Activated T-helper 1 cell treated with anti-CD3 and anti-CD28 coated beads, Interleukin-2, amount 50 U/mL, for 16 hours (primary cell): ENCODE data around the gene STK24.
"Not testable (repeated sequence)": the region's sequence is repeated elsewhere in the genome, so short reads cannot be mapped to it uniquely, and the experiment has no call there.

ENCODE experiments used
- DNase-seq, 2 donors: peaks; one replicate each; pipeline ENCODE4 v3.0.0-alpha.2; 2020; ENCODE audit warnings: low read depth in 1 of 2, low spot score in 1 of 2

The STK24 gene

DNA sequence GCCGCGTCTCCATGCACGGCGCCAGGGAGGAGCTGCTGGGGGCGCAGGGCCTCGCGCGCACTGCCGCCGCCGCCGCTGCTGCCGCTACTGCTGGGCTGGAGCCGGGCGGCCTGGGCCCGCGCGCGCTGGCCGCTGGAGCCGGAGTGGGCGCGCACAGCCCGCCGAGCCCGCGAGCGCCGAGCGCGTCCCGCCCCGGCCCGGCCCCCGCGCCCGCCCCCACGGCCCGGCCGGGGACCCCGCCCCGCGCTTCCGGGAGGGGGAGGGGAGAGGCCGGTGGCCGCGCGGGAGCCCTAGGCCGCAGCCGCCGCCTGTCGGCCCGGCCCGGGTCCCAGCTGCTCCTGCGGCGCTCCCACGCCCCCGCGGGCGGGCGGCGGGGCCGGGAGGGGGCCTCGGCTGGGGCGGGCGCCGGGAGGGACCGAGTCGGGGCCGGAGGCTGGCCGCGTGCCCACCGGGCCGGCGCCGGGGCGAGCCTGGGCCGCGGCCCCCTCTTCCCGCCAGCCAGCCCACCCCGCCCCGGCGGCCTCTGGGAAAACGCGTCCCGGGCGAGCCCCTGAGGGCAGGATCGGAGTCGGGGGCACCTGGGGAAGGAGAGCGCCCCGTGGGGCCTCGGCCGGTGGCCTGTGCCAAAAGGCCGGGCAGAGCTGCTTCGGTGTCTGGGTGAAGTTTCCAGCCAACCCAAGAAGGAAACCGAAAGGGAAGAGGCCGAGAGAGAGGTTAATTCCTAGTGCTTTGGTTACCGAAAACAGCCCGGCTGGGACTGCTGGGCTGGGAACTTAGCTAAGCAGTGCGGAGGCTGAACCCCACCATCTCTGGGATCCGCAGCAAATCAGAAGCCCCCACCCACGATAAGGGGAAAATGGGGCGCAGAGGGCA is at the start of gene STK24:
Gene STK24 (minus strand): TSS at position 145 of the 873 bp plus-strand sequence. CDS start 321 bp downstream, outside the sequence.
- peak; percentile 15 to 56 for DNase-seq

DNA sequence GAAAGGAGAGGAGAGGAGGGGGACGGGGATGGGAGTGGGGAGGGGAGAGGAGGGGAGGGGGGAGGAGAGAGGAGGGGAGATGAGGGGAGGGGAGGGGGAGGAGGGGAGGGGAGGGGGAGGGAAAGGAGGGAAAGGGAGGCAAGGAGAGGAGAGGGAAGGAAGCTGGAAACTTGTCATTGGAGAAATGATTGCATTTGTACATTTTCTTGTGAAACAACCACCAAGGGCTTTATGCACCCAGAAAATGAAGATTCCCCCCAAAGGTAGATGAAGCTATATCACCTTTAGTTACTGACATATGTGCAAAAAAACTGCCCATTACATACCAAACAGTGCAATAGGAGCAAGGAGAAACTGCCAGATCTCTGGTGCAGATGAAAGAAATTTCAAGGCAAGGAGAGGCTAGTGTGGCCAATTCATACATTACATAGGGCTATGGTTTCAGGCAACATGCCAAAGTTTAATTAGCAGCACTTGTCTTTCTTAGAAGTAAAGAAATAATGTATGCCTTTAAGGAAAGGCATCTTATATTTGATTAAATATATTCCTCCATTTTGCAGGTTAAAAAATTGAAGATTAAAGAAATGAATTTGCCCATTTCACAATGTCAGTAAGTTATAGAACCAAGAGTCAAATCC is 49.5 kb upstream of the STK24 start:
- no peak for DNase-seq

DNA sequence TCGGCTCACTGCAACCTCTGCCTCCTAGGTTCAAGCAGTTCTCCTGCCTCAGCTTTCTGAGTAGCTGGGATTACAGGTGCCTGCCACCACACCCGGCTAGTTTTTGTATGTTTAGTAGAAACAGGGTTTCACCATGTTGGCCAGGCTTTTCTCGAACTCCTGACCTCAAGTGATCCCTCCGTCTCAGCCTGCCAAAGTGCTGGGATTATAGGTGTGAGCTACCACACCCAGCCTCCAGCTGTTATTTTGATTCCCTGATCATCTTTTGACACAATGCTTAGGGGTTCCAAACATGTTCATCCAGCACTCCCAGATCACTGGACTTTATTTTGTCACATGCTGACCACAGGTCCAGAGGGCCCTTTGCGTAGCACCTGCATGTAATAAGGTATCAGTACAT is 47.7 kb upstream of the STK24 start:
- not testable (repeated sequence) for DNase-seq

DNA sequence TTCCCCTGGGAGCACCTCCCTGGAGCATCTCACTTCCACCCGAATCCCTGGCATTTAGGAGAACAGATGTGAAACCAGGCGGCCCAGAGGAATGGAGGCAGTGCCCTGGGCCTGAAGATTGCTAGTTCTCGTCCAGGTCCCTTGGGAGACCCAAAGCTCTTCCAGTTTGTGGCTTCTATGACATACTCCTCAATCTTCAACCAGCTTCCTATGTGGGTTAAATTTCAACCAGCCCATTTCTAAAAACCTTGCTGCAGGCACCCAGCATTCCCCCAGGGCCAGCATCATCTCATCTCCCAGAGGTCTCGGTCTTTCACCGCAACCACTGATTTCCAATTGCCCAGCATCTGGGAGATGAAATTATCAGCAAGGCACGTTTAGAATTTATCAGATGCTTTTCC is 46.0 kb upstream of the STK24 start:
- DNase-seq, result no peak

DNA sequence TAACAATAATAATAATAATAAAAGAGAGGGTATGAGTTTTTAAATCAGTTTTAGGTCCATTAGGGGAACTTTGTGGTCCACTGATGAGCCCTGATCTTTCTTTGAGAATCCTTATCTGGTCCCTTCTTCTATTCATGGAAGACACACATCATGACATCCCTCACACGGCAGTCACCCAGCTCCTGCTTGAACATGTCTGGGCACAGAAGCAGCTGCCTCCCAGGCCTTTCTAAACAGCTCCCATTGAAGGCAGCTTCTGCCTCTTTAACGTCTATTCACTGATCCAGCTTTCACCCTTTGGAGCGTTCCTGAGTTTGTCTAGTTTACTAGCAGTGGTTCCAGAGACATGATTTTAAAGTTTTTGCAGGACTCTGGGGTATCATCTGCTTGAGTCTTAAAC is 42.6 kb upstream of the STK24 start:
- no peak for DNase-seq

DNA sequence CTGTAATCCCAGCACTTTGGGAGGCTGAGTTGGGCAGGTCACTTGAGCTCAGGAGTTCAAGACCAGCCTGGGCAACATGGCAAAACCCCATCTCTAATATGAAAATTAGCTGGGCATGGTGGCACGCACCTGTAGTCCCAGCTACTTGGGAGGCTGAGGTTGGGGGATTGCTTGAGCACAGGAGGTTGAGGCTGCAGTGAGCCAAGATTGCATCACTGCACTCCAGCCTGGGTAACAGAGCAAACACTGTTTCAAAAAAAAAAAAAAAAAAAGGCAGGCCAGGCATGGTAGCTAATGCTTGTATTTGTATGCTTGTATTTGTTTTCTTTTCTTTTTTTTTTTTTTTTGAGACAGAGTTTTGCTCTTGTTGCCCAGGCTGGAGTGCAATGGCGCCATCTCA is 38.7 kb upstream of the STK24 start:
- DNase-seq, result not testable (repeated sequence)

DNA sequence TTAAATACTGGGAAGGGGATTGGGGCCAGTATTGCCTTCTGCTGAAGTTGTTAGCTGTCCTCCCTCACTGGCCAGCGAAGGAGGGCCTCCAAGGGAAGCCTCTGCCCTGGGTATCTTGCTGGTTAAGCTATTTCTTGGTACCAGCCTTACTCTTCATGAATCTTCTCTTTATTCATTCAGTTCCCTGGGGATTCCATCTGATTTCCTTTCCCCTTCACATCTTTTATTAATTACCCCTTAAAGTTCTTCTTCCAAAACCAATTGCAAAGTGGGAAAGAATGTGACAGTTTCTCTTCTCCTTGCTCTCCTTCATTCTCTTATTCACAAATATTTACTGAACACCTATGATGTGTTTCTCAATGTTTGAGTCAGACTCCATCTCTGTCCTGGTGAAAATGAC is 36.7 kb upstream of the STK24 start:
- DNase-seq, result no peak

DNA sequence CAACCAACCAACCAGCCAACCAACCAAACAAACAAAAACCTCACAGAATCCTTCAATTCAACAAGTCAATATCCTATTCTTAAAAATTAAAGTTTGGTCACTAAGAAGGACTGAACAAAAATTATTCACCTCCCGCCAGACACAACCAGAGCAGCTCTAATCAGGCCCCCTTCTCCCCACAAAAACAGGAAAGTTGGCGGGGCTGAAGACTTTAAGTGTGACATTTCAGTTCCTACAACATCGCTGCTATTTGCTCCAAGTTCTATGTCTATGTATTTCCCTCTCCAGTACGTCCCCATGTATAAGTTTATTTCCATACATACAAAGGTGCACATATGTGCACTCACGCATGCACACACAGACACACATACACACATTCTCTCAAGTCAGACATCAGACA is 32.8 kb upstream of the STK24 start:
- DNase-seq, result no peak

DNA sequence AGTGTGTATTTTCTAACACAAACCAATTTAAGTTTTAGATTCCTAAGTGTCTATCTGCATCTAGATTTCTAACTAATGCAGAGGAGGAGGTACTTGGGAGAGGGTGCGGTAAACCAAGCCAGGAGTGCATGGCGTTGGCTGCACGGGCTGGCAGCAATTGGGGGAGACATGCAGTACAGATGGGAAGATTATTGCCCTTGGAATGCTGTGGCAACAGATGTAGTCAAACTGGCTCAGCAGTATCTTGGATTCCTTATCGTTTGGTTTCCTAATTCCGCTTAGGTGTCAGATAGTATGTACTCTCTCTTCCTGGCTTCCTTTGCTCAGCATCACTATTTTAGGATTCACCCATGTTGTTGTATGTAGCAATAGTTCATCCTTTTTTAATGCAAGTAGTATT is 29.4 kb upstream of the STK24 start:
- no peak for DNase-seq

DNA sequence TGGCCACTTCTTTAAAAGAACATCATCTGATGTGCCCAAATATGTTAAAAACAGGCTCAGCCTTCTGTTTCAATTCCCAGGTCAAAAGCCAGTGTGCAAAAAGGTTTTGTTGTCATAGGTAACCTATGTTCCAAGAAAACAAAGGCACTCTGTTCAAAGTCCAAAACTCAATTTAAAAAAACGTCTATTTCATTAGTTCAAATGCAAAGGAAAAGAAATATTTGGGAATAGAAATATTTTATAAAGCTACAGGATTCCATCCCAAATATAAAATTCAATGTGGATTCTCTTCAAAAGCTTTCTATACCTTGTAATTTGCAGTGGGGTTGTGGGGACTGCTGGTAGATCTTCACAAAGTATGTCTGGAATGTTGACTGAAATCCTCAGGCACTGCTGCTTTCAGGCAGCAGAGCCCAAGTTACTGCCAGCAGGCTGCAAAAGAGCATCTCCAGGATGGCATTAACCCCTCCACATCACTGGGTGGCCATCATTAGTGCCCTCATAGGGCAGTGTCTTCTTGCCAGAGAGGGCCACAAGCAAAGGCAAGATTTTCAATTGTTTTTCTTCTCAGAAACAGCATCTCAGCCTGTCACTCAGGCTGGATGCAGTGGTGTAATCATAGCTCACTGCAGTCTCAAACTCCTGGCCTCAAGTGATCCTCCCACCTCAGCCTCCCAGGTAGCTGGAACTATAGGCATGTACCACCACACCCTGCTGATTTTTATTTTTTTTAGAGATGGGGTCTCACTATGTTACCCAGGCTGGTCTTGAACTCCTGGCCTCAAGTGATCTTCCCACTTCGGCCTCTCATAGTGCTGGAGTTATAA is 22.8 kb upstream of the STK24 start:
- DNase-seq, result no peak

DNA sequence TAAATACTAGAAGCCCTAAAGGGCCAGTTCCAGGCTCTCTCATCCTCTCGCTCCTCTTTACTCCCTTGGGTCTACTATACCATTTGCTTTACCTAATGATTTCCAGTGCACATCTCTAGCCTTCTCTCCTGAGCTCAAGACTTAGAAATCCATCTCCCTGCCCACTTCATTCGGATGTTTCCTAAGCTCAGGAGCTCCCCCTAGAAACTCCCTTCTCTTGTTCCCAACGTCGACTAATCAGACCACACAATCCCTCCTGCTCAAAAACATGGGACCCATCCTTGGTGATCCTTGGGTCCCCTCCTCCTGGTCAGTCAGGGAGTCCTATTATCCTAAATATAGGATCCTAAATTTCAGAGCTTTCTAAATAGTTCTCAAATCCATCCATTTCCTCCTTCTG is 21.1 kb upstream of the STK24 start:
- no peak for DNase-seq

DNA sequence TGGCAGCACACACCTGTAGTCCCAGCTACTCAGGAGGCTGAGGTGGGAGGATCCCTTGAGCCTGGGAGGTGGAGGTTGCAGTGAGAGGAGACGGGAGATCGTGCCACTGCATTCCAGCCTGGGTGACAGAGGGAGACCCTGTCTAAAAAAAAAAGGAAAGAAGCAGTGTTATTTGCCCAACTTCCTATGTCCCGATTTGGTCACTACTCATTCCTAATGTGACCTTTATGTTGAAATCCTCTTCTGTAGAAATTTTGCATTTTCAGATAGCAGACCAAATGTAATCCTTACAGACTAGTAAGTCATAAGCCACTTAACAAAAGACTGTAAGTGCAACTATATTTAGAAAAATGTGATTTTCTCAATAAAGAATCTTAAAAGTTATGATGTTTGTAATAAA is 18.2 kb upstream of the STK24 start:
- DNase-seq, result no peak

DNA sequence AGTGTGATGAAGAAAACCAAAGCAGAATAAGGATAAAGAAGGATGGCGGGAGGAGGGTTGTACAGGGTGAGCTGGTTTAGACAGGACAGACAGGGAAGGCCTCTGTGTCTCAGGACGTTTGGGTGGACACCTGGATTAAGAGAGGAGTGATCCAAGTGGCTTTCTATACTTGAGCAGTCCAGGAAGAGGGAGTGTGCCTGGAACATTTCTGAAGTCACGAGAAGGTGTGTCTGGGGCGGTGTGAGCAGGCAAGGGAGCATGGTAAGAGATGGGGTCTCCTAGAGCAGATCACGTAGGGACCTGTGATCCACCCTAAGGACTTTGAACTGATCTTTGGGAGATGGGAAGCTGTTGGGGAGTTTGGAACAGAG is 15.4 kb upstream of the STK24 start:
- DNase-seq, result no peak

DNA sequence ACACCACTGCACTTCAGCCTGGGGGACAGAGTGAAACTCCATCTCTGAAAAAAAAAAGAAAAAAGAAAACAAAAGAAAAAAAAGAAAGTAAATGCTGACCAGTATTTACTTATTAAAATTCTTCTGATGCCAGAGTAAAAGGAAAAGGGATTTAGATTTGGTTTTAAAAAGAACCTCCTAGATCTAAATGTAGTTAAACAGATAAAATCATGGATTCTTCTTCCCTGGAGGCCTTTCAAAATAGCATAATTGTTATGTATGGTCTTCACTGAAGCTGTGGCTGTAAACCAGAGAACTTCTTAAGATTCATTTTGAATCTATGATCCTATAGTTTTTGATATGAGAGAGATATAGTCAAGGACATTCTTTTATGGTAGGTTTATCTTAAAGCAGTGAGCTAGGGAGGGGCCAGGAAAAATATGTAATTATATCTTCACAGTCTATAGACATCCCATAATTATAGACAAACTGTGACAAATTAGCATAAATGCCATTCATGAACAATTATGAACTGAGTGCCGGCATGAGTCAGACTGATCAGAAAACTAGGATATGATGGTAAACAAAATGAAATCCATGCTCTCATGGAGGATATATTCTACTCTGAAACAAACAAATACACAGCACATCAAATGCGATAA is 14.9 kb upstream of the STK24 start:
- no peak for DNase-seq

DNA sequence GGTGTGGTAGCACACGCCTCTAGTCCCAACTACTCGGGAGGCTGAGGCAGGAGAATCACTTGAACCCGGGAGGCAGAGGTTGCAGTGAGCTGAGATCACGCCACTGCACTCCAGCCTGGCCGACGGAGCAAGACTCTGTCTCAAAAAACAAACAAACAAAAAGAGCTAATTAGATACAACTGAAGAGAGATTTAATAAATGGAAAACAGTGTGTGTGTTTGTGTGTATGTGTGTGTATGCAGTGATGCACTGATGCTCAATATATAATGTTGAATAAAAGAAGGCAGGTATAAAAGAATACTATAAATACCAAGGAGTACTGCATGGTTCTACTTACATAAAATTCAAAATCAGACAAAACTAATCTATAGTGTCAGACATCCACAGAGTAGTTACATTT is 13.6 kb upstream of the STK24 start:
- not testable (repeated sequence) for DNase-seq

DNA sequence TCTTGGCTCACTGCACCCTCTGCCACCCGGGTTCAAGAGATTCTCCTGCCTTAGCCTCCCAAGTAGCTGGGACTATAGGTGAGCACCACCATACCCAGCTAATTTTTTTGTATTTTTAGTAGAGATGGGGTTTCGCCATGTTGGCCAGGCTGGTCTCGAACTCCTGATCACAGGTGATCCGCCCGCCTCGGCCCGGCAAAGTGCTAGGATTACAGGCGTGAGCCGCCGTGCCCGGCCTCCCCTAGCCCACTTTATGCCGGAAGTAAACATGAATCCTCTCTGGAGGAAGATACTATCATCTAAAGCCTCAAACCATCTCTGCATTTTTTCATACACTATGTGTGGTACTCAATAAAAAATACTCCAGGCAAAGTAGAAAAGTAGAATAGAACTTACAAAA is 12.6 kb upstream of the STK24 start:
- not testable (repeated sequence) for DNase-seq

DNA sequence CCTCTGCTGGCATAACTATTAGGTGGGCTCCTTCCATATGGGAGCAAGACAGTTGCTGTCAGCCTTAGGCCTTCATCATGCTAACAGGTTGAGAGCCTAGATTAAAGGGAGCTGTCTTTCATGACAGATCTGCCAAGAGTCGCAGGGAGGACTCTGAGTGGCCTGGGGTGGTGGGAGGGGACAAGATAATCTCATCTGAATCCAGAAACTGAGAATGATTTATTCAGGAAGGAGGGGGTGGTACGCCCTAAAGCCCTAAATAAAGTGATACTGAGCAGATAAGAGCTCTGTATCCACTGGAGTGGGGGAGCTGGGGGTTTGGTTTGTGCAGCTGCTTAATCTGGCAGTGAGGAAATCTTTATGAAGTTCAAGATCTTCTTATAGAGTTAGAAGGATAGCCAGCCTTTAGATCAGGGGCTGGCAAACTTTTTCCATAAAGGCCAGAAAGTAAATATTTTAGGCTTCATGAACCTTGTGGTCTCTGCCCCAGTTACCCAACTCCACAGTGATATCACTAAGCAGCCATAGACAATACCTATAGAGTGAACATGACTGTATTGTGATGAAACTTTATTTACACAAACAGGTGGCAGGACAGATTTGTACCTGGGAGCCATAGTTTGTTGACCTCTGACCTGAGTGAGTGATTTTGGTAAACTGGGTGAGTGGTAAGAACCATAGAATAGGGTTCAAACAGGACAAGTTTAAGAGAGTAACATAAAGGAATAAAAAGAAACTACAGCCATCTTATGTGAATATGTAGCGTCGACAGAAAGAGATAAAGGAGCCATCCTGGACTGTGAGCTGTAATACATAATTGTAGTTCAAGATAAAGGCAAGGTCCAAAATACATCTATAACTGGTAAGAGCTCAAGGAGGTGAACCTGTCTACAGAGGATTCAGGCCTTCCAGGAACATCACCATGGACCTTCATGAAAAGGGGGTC is 9.8 kb upstream of the STK24 start:
- no peak for DNase-seq

DNA sequence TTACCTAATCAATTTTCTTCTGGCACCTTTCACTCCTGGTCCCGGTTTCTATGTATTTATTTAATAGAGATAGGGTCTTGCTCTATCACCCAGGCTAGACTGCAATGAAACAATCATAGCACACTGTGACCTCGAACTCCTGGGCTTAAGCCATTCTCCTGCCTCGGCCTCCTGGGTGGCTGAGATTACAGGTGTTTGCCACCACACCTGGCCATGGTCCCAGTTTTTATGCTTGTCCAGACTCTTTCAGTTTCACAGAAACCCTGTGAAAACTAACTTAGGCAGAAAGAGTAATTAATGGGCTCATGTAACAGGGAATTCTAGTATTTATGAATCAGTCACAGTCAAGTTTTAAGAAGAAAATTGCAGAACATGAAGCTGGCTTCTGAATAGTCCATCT is 9.0 kb upstream of the STK24 start:
- no peak for DNase-seq

DNA sequence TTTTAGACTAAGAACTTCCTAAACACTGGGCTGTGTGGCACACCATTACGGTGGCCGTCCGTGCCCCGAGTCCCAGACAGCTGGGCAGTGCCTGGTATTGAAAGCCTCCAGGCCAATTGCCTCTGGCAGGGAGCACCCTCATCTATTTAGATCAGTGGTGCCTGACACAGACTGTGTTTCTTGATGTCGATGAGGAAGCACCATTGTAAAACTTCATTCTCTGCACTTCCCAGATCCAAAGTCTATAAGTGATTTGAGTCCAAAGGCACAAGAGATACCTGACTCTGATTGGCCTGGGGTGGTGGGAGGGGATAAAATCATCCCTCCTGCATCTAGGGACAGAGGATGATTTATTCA is 8.5 kb upstream of the STK24 start:
- DNase-seq, result no peak

DNA sequence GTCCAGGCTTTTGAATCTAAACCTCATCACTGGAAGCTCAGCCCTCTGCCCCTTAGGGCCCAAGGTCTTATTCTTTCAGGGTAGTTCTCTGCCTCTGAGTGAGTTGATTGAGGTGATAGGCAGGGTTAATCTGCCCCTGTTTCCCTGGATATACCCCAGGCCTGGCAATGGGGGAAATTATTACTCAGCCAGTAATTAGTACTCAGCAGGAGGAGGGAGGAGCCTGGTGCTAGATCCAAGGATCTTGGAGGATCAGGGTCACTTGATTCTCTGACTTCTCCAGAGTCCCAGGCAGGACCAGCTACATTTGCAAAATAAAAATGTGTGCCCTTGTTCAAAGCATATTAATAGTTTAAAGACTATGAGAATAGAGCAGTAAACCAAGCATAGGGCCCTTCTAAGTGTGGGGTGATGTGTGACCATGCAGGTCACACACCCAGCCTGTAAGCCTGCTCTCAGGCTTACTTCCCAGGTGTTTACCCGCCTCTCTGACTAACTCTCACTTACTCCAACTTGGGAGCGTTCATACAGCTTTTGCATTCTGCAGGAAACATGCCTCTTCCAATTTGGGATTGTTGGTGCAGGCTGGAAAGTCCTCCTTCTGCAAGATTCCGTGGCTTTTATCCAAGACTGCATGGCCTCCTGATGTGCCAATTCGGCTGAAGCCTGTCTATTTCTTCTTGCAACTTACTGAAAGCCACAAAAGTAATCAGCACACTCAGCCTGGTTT is 7.9 kb upstream of the STK24 start:
- no peak for DNase-seq
